Measurements from ENCODE around the gene CARF.

- no peak for TF ChIP-seq CTCF (IDR thresholded peaks at IDR 0.05; ENCODE audit: insufficient read depth, low read length, poor library complexity, severe bottlenecking)
- no peak for TF ChIP-seq EZH2phosphoT487 (conservative IDR thresholded peaks at IDR 0.05; ENCODE audit: low read length)
These were observed 26.9 kb upstream of the CARF start for GRCh38 chr2:202885190-202885589.
